Right atrium auricular region (tissue), 2 donors: Measurements from ENCODE around the gene COX6A2. TPM values are rescaled to one million over a fixed set of nuclear protein-coding genes. Genes with fewer than 3 reads are reported as not detected.

Source experiments
- DNase-seq: peaks from one replicate; pipeline ENCODE4 v3.0.0-alpha.2; 2019; ENCODE audit warnings: low spot score
- H3K27ac ChIP-seq, 2 donors: fragments of 200-600 bp; sonication (generic); 1 replicate in 1 of 2; 2 replicates in 1 of 2; pipeline ENCODE4 v1.5.1; 2016 to 2019
- H3K27me3 ChIP-seq, 2 donors: fragments of 200-600 bp; sonication (generic); one replicate each; pipeline versions ENCODE4 v1.5.1 to v1.6.0; 2017 to 2019
- H3K36me3 ChIP-seq: fragments of 200-600 bp; sonication (generic); one replicate; pipeline ENCODE4 v1.5.1; 2016
- H3K4me1 ChIP-seq, 2 donors: fragments of 200-600 bp; sonication (generic); one replicate each; pipeline versions ENCODE4 v1.5.1 to v1.6.0; 2017 to 2019
- H3K4me3 ChIP-seq, 2 donors: fragments of 200-600 bp; sonication (generic); 1 replicate in 1 of 2; 2 replicates in 1 of 2; pipeline ENCODE4 v1.5.1; 2017 to 2019; ENCODE audit warnings: mild to moderate bottlenecking in 1 of 2, moderate library complexity in 1 of 2
- H3K9me3 ChIP-seq, 2 donors: fragments of 200-600 bp; sonication (generic); one replicate each; pipeline ENCODE4 v1.5.1; 2019
- total RNA-seq, 2 donors: library from RNA; depleted of rRNA; stranded (reverse); fragments of >200 nt; gene quantifications; one replicate each; pipeline ENCODE4 v1.1.0, GENCODE V29; 2016
- TF ChIP-seq, protein P1 (sequence below), 2 donors: fragments of 200-600 bp; sonication (generic); IDR thresholded peaks; one replicate each; pipeline ENCODE4 v1.5.1; 2019; ENCODE audit warnings: antibody characterized with exemption in 2 of 2

COX6A2 gene
- total RNA-seq, 2 donors from 2014 or later = 515 to 564 TPM

- no peaks in the 10 kb centered on the region for H3K27me3 ChIP-seq
- no peak overlapping the region for H3K27ac ChIP-seq
- H3K36me3 ChIP-seq = no peaks in the 10 kb centered on the region
- H3K9me3 ChIP-seq = no peaks in the 10 kb centered on the region
- H3K4me1 ChIP-seq = no peaks in the 10 kb centered on the region
- TF ChIP-seq, protein P1, sequence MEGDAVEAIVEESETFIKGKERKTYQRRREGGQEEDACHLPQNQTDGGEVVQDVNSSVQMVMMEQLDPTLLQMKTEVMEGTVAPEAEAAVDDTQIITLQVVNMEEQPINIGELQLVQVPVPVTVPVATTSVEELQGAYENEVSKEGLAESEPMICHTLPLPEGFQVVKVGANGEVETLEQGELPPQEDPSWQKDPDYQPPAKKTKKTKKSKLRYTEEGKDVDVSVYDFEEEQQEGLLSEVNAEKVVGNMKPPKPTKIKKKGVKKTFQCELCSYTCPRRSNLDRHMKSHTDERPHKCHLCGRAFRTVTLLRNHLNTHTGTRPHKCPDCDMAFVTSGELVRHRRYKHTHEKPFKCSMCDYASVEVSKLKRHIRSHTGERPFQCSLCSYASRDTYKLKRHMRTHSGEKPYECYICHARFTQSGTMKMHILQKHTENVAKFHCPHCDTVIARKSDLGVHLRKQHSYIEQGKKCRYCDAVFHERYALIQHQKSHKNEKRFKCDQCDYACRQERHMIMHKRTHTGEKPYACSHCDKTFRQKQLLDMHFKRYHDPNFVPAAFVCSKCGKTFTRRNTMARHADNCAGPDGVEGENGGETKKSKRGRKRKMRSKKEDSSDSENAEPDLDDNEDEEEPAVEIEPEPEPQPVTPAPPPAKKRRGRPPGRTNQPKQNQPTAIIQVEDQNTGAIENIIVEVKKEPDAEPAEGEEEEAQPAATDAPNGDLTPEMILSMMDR (IDR thresholded peaks at IDR 0.05) = no peak
- no peak for DNase-seq
- H3K4me3 ChIP-seq = no peak overlapping the region
Measured at GRCh38 chr16:31397701-31398100, 30.5 kb downstream of the COX6A2 start.

DNA sequence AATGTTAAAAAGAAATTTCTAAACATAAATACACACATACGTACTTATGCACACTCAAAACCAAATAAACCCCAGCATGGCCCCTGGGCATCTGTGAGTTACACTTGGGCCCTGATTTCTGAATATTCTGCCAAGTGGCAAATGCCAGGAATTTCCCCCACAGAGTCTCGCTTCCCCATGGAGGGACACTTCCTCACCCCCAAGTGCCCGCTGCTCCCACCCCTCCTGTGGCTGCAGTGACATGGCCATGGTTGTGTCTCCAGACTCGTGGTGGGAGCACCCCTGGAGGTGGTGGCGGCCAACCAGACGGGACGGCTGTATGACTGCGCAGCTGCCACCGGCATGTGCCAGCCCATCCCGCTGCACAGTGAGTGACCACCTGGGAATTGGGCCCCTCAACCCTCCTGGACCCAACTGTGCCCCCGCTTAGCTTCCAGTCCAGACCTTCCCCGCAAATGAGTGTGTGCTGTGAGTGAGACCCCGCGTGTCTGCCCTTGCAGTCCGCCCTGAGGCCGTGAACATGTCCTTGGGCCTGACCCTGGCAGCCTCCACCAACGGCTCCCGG, 31.0 kb downstream of the COX6A2 start:
- TF ChIP-seq, protein P1 (IDR thresholded peaks at IDR 0.05) = no peak
- Histone ChIP-seq H3K9me3 (no peaks in the 10 kb centered on the region), H3K4me1 (no peaks in the 10 kb centered on the region), H3K4me3 (no peak overlapping the region), H3K27ac (no peak overlapping the region), H3K36me3 (no peaks in the 10 kb centered on the region), H3K27me3 (no peaks in the 10 kb centered on the region)
- DNase-seq = no peak

GRCh38 chr16:31395647-31396046, 32.5 kb downstream of the COX6A2 start:
- no peak overlapping the region for H3K27ac ChIP-seq
- H3K4me1 ChIP-seq = no peaks in the 10 kb centered on the region
- no peak for DNase-seq
- no peaks in the 10 kb centered on the region for H3K36me3 ChIP-seq
- TF ChIP-seq, protein P1 (IDR thresholded peaks at IDR 0.05) = no peak
- no peaks in the 10 kb centered on the region for H3K9me3 ChIP-seq
- H3K4me3 ChIP-seq = no peak overlapping the region
- H3K27me3 ChIP-seq = no peaks in the 10 kb centered on the region

DNA sequence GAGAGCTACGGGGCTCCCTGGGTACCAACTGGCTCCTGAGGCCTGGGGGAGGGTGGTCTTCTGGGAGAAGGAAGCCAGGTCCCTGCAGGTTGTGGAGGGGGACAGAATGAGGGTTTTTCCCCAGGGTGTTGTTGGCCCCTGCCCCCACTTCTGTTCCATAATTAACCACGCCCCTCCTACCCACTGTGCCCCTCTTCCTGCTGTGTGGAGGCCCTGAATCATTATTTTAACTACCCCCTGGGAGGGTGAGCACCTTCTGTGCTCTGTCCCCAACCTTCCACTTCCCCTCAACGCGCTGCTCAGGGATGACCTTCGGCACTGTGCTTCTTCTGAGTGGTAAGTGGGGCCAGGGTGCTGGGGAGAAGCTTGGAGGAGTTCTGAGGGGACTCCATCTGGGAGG, 35.1 kb downstream of the COX6A2 start, which contains the start of gene ITGAD:
Gene ITGAD, plus strand, starts transcription at position 280 of the 400 bp plus-strand sequence. Its CDS starts 26 bp downstream, at position 306.
- Histone ChIP-seq H3K27ac (no peak within 1 kb of the TSS), H3K9me3 (no peaks in the 10 kb centered on the region), H3K27me3 (no peaks in the 10 kb centered on the region), H3K4me1 (no peaks in the 10 kb centered on the region), H3K4me3 (no peak within 1 kb of the TSS), H3K36me3 (no peaks in the 10 kb centered on the region)
- DNase-seq = no peak
- TF ChIP-seq, protein P1 (IDR thresholded peaks at IDR 0.05) = no peak

DNA sequence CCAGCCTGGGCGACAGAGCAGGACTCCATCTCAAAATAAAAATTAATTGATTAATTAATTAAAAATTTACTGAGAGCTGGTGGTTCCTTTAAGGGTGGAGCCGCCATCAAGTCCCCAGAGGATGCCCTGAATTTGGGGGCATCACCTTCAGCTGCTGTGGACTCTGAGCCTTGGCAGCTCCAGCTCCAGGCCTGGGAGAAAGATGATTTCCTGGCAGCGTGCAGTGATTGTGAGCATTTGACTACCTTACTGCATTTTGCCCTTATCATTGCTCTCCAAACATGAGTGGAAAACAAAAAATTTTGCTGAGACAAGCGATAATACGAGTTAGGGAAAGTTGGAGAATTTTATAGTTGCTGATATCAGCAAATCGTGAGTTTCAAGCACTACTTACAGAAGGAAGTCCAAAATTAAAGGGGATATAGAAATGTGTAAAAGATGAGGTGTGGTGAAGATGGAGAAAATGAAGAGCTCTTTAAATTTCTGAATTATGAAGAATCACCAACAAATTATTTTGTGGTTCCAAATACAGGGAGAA, 37.6 kb downstream of the COX6A2 start:
- Histone ChIP-seq H3K36me3 (no peaks in the 10 kb centered on the region), H3K4me3 (no peak overlapping the region), H3K27me3 (no peaks in the 10 kb centered on the region), H3K27ac (no peak overlapping the region), H3K9me3 (no peaks in the 10 kb centered on the region), H3K4me1 (no peaks in the 10 kb centered on the region)
- TF ChIP-seq, protein P1 (IDR thresholded peaks at IDR 0.05) = no peak
- no peak for DNase-seq

GRCh38 chr16:31388535-31388934, 39.6 kb downstream of the COX6A2 start:
- TF ChIP-seq, protein P1 (IDR thresholded peaks at IDR 0.05) = no peak
- H3K27ac ChIP-seq = no peak overlapping the region
- no peaks in the 10 kb centered on the region for H3K4me1 ChIP-seq
- H3K9me3 ChIP-seq = no peaks in the 10 kb centered on the region
- H3K4me3 ChIP-seq = no peak overlapping the region
- H3K27me3 ChIP-seq = no peaks in the 10 kb centered on the region
- no peaks in the 10 kb centered on the region for H3K36me3 ChIP-seq
- DNase-seq = no peak
